ENCODE results near the gene RFX2.

DNA sequence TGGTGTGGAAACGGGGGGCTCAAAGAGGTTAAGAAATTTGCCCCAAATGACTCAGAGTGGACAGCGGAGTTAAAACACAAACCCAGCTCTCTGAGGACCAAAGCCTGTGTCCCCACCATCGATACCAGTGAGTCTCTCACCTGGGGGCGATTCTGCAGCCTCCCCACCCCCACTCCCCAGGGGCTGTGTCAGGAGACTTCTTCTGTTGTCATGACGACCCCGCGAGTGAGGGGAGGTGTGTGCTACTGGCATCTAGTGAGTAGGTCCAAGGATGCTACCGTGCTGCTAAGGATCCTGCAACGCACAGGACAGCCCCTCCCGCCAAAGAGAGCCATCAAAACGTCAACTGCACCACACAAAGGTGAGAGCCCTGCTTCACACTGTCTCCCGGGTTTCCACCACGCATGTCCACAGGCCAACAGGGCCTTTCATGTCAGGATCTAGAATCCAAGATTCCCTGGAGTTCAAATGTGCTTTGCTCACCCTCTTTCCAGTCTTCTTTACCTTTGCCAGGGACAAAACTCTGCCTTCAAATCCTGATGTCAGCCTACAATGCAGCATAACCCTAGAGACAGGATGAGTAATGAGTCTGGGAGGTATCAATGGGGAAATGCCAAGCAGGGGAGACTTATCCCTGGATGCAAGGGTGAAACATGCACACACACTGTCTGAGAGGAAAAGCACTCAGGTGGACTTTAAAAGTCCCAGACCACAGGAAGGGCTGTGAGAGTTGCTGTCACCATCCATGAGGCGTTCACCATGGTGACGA is 136.2 kb downstream of the RFX2 start:
- TF ChIP-seq CTCF (IDR thresholded peaks at IDR 0.05) (no peak), ZFX (IDR thresholded peaks at IDR 0.05; ENCODE audit: borderline replicate concordance) (no peak)

Measured in 22Rv1 (cell line).